ENCODE results near the gene IFNGR1.
A peak's percentile ranks its signal among the peaks of the same experiment; 100 is the strongest.

DNA sequence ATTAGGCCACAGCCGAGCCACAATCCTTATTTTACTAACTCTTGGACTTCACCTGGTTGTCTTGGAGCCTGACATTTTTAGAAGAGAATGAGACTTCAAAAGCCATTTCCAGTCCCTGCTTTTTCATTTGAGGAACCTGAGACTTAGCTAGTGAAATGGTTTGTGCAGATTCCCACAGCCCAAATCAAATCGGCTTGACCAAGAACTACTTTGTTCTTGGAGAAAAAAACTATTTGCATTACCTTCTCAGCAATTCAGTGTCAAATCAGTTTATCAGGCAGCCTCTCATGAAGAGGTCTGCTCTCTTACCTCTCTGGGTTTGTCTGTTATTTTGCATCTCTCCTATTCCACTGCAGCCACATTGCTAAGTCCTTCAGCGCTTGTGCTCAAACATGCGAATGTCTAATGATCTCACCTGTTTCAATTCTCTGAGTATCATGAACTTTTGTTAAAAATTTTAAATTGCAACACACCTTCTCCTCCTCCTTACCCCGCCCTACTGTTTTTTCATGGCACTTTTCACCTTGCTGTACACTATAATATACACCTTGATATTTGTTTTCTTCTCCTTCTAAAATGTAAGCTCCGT, 573 bp upstream of the IFNGR1 start:
- TF ChIP-seq, protein P1, sequence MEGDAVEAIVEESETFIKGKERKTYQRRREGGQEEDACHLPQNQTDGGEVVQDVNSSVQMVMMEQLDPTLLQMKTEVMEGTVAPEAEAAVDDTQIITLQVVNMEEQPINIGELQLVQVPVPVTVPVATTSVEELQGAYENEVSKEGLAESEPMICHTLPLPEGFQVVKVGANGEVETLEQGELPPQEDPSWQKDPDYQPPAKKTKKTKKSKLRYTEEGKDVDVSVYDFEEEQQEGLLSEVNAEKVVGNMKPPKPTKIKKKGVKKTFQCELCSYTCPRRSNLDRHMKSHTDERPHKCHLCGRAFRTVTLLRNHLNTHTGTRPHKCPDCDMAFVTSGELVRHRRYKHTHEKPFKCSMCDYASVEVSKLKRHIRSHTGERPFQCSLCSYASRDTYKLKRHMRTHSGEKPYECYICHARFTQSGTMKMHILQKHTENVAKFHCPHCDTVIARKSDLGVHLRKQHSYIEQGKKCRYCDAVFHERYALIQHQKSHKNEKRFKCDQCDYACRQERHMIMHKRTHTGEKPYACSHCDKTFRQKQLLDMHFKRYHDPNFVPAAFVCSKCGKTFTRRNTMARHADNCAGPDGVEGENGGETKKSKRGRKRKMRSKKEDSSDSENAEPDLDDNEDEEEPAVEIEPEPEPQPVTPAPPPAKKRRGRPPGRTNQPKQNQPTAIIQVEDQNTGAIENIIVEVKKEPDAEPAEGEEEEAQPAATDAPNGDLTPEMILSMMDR (IDR thresholded peaks at IDR 0.05 in 2 of 3, conservative IDR thresholded peaks at IDR 0.05 in 1 of 3; ENCODE audit: control insufficient read depth in 2 of 3, extremely low read depth in 1 of 3, insufficient read depth in 1 of 3, low read depth in 3 of 3, low read length in 3 of 3): no peak
- TF ChIP-seq SIN3A (IDR thresholded peaks at IDR 0.05; ENCODE audit: low read depth, low read length): no peak
- no peak for TF ChIP-seq WRNIP1 (IDR thresholded peaks at IDR 0.05; ENCODE audit: borderline replicate concordance, low read depth, low read length)
- TF ChIP-seq KDM1A (IDR thresholded peaks at IDR 0.05; ENCODE audit: borderline replicate concordance): no peak
- TF ChIP-seq MYC (IDR thresholded peaks at IDR 0.05; ENCODE audit: insufficient read depth, insufficient read length, insufficient replicate concordance, low read length, severe bottlenecking): no peak
- TF ChIP-seq, protein P2, sequence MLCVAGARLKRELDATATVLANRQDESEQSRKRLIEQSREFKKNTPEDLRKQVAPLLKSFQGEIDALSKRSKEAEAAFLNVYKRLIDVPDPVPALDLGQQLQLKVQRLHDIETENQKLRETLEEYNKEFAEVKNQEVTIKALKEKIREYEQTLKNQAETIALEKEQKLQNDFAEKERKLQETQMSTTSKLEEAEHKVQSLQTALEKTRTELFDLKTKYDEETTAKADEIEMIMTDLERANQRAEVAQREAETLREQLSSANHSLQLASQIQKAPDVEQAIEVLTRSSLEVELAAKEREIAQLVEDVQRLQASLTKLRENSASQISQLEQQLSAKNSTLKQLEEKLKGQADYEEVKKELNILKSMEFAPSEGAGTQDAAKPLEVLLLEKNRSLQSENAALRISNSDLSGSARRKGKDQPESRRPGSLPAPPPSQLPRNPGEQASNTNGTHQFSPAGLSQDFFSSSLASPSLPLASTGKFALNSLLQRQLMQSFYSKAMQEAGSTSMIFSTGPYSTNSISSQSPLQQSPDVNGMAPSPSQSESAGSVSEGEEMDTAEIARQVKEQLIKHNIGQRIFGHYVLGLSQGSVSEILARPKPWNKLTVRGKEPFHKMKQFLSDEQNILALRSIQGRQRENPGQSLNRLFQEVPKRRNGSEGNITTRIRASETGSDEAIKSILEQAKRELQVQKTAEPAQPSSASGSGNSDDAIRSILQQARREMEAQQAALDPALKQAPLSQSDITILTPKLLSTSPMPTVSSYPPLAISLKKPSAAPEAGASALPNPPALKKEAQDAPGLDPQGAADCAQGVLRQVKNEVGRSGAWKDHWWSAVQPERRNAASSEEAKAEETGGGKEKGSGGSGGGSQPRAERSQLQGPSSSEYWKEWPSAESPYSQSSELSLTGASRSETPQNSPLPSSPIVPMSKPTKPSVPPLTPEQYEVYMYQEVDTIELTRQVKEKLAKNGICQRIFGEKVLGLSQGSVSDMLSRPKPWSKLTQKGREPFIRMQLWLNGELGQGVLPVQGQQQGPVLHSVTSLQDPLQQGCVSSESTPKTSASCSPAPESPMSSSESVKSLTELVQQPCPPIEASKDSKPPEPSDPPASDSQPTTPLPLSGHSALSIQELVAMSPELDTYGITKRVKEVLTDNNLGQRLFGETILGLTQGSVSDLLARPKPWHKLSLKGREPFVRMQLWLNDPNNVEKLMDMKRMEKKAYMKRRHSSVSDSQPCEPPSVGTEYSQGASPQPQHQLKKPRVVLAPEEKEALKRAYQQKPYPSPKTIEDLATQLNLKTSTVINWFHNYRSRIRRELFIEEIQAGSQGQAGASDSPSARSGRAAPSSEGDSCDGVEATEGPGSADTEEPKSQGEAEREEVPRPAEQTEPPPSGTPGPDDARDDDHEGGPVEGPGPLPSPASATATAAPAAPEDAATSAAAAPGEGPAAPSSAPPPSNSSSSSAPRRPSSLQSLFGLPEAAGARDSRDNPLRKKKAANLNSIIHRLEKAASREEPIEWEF (IDR thresholded peaks at IDR 0.05; ENCODE audit: insufficient replicate concordance, low read depth, low read length): peak; percentile 30
- TF ChIP-seq, protein P3, sequence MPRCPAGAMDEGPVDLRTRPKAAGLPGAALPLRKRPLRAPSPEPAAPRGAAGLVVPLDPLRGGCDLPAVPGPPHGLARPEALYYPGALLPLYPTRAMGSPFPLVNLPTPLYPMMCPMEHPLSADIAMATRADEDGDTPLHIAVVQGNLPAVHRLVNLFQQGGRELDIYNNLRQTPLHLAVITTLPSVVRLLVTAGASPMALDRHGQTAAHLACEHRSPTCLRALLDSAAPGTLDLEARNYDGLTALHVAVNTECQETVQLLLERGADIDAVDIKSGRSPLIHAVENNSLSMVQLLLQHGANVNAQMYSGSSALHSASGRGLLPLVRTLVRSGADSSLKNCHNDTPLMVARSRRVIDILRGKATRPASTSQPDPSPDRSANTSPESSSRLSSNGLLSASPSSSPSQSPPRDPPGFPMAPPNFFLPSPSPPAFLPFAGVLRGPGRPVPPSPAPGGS (IDR thresholded peaks at IDR 0.05; ENCODE audit: borderline replicate concordance, insufficient read depth, low read depth, low read length, poor library complexity, severe bottlenecking): no peak
- no peak for TF ChIP-seq RAD51 (IDR thresholded peaks at IDR 0.05)

All from GM12878 (cell line).